Osteoblast (primary cell): ENCODE results near the gene OSBPL7. TPM values are rescaled to one million over a fixed set of nuclear protein-coding genes. Genes with fewer than 3 reads are reported as not detected.
"Not testable (repeated sequence)": the region's sequence is repeated elsewhere in the genome, so short reads cannot be mapped to it uniquely, and the experiment has no call there.

Experiments
- DNase-seq: peaks from one replicate; pipeline ENCODE4 v3.0.0; 2011; ENCODE audit warnings: low spot score, mixed read lengths; ENCODE audit not compliant: insufficient read length; ENCODE audit errors: missing footprints
- H2AFZ ChIP-seq: 2 replicates; pipeline ENCODE4 v1.6.0; 2011; ENCODE audit warnings: mild to moderate bottlenecking, low read length
- H3K27ac ChIP-seq: 2 replicates; pipeline ENCODE4 v1.5.1; 2011; ENCODE audit warnings: mild to moderate bottlenecking, low read depth, low read length, moderate library complexity
- H3K27me3 ChIP-seq: 2 replicates; pipeline ENCODE4 v1.6.0; 2012; ENCODE audit warnings: mild to moderate bottlenecking, control low read depth, inconsistent platforms, low read length, moderate library complexity; ENCODE audit not compliant: insufficient read depth
- H3K36me3 ChIP-seq: 2 replicates; pipeline ENCODE4 v1.5.1; 2011; ENCODE audit warnings: mild to moderate bottlenecking, low read length, control low read depth, moderate library complexity; ENCODE audit not compliant: insufficient read depth
- H3K4me1 ChIP-seq: 2 replicates; pipeline ENCODE4 v1.5.1; 2011; ENCODE audit warnings: mild to moderate bottlenecking, low read length, control low read depth, moderate library complexity; ENCODE audit not compliant: insufficient read depth
- H3K4me2 ChIP-seq: 2 replicates; pipeline ENCODE4 v1.6.0; 2011; ENCODE audit warnings: mild to moderate bottlenecking, low read length; ENCODE audit not compliant: insufficient read depth
- H3K4me3 ChIP-seq: fragments of 200-600 bp; sonication (generic); 3 replicates; pipeline ENCODE4 v1.5.1; 2012; ENCODE audit warnings: mild to moderate bottlenecking, low read length, inconsistent platforms; ENCODE audit not compliant: insufficient read depth
- H3K79me2 ChIP-seq: 2 replicates; pipeline ENCODE4 v1.6.0; 2012; ENCODE audit warnings: mild to moderate bottlenecking, low read length, control low read depth, inconsistent platforms; ENCODE audit not compliant: insufficient read depth
- H3K9me3 ChIP-seq: 2 replicates; pipeline ENCODE4 v1.5.1; 2011; ENCODE audit warnings: low read depth, low read length, control low read depth
- H4K20me1 ChIP-seq: 2 replicates; pipeline ENCODE4 v1.6.0; 2012; ENCODE audit warnings: mild to moderate bottlenecking, low read length, control low read depth; ENCODE audit not compliant: insufficient read depth
- CTCF ChIP-seq: IDR thresholded peaks from 2 replicates; pipeline ENCODE4 v1.5.1; 2011; ENCODE audit warnings: mild to moderate bottlenecking, low read depth, low read length, moderate library complexity; ENCODE audit errors: extremely low read depth
- total RNA-seq: library from RNA; depleted of rRNA; stranded (reverse); fragments of >200 nt; gene quantifications from 2 replicates; pipeline ENCODE4 v1.2.3, GENCODE V29; 2012

Gene OSBPL7
- total RNA-seq, 1 donor, result 8.0 TPM

- DNase-seq, result no peak
- Histone ChIP-seq H3K4me1 (no peaks in the 10 kb centered on the region), H3K4me2 (no peak overlapping the region), H4K20me1 (no peaks in the 10 kb centered on the region), H3K27me3 (peaks cover 52% of the 10 kb centered on the region), H3K9me3 (no peaks in the 10 kb centered on the region), H2AFZ (no peak overlapping the region), H3K27ac (no peak overlapping the region), H3K4me3 (no peak overlapping the region), H3K79me2 (no peaks in the 10 kb centered on the region), H3K36me3 (no peaks in the 10 kb centered on the region)
- no peak for TF ChIP-seq CTCF
Observed at GRCh38 chr17:47778184-47778635, 43.4 kb downstream of the OSBPL7 start.

DNA sequence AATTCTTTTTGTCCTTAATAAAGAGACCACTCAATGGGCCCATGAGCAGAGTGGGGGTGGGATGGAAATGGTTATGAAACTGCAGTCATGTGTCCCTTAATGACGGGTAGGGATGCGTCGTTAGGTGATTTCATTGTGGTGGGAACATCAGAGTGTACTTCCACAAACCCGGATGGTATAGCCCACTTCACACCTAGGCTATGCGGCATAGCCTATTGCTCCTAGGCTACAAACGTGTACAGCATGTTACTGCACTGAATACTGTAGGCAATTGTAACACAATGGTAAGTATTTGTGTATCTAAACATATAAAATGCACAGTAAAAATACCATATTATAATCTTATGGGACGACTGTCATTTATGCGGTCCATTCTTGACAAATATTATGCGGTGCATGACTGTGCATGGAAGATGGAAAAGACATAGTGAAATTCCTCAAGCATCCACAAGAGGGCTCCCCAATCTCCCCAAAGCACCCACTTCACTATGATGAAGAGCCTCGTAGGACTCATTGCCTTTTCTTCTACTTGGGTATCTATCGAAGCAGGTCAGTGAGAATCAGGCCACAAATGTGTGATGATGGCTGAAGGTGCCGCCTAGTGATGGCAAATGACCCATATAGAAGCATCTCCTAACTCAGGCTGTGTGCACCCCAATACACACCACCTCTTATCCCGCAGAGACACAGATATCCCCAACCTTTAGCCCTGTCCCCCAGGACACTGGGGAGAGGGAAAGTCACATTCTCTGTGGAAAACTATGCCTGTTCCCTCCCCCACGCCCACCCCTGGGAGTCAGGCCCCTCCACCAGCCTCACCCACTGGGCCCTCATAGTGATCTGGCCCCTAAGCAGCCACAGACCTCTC, 45.0 kb downstream of the OSBPL7 start:
- Histone ChIP-seq H3K79me2 (no peaks in the 10 kb centered on the region), H3K4me2 (no peak overlapping the region), H3K27ac (no peak overlapping the region), H3K9me3 (no peaks in the 10 kb centered on the region), H3K36me3 (no peaks in the 10 kb centered on the region), H3K4me3 (no peak overlapping the region), H4K20me1 (no peaks in the 10 kb centered on the region), H3K27me3 (peaks cover 43% of the 10 kb centered on the region), H3K4me1 (no peaks in the 10 kb centered on the region), H2AFZ (no peak overlapping the region)
- peak; percentile 78 for TF ChIP-seq CTCF
- DNase-seq, result peak; percentile 95

- no peak overlapping the region for H3K27ac ChIP-seq
- H3K9me3 ChIP-seq, result no peaks in the 10 kb centered on the region
- no peak for TF ChIP-seq CTCF
- H3K79me2 ChIP-seq, result no peaks in the 10 kb centered on the region
- no peak overlapping the region for H3K4me2 ChIP-seq
- H3K4me3 ChIP-seq, result no peak overlapping the region
- DNase-seq, result no peak
- H4K20me1 ChIP-seq, result no peaks in the 10 kb centered on the region
- no peaks in the 10 kb centered on the region for H3K4me1 ChIP-seq
- H3K36me3 ChIP-seq, result no peaks in the 10 kb centered on the region
- peaks cover 33% of the 10 kb centered on the region for H3K27me3 ChIP-seq
- no peak overlapping the region for H2AFZ ChIP-seq
Observed at GRCh38 chr17:47774987-47775580, 46.5 kb downstream of the OSBPL7 start.

GRCh38 chr17:47774331-47774730, 47.3 kb downstream of the OSBPL7 start:
- H3K36me3 ChIP-seq, result no peaks in the 10 kb centered on the region
- no peak overlapping the region for H3K4me2 ChIP-seq
- H4K20me1 ChIP-seq, result no peaks in the 10 kb centered on the region
- no peaks in the 10 kb centered on the region for H3K9me3 ChIP-seq
- peaks cover 27% of the 10 kb centered on the region for H3K27me3 ChIP-seq
- no peaks in the 10 kb centered on the region for H3K79me2 ChIP-seq
- no peak for TF ChIP-seq CTCF
- no peak overlapping the region for H3K4me3 ChIP-seq
- no peak overlapping the region for H3K27ac ChIP-seq
- H2AFZ ChIP-seq, result no peak overlapping the region
- no peak for DNase-seq
- no peaks in the 10 kb centered on the region for H3K4me1 ChIP-seq

DNA sequence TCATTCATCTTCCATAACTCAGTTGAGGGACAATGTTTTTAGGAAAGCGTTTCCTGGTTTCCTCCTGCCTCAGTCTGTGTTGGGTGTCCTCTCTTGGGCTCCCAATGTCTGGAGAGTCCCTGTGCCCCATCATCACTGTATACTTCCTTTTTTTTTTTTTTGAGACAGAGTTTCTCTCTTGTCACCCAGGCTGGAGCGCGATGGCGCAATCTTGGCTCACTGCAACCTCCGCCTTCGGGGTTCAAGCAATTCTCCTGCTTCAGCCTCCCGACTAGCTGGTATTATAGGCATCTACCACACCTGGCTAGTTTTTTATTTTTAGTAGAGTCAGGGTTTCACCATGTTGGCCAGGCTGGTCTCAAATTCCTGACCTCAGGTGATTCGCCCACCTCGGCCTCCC, 47.9 kb downstream of the OSBPL7 start:
- not testable (repeated sequence) for H3K79me2 ChIP-seq, H3K36me3 ChIP-seq, H3K9me3 ChIP-seq, H3K4me3 ChIP-seq, H4K20me1 ChIP-seq, DNase-seq, H2AFZ ChIP-seq, H3K27ac ChIP-seq, H3K4me1 ChIP-seq, H3K4me2 ChIP-seq
- H3K27me3 ChIP-seq, result peaks cover 32% of the 10 kb centered on the region
